ENCODE measurements around the gene EBLN2. TPM values are rescaled to one million over a fixed set of nuclear protein-coding genes. Genes with fewer than 3 reads are reported as not detected.

The EBLN2 gene
- polyA plus RNA-seq, 3 donors = 0.27 to 4.6 (median 0.40) TPM

DNA sequence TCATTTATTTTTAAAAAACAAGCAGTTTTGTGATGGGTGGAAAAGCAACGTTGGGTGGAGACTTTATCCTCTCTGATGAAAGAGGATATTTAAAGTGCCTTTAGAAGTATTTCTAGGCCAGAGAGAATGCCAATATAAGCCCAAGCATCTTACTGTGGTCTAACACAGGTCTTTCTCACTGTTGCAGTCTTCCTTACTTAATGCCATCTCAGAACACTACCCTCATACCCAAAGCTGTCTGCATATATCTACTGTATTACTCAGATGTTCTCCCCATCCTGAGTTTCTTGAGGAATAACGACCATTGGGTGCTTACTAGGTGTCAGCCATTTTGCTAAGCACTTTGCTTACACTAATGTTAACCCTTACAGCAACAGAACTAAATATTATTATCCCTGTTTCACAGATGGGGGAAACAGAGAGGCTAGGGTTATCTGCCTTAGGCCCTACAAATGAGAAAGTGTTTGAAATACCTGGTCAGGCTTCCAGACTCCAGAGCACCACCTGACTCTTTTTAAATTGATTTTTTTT lies 29.8 kb upstream of the EBLN2 start:
- WGBS (ENCODE audit: insufficient coverage) = no CpG with 5 or more reads among the region's 2 CpGs
- Mint-ChIP-seq H3K4me1 (peaks cover 38% of the 10 kb centered on the region), H3K4me3 (no peak overlapping the region), H3K36me3 (peaks cover 8 to 25% of the 10 kb centered on the region in 2 donors), H3K27me3 (ENCODE audit: low read depth in 3 of 3) (peaks cover 0 to 2% (median 0%) of the 10 kb centered on the region in 3 donors), H3K9me3 (peaks cover 0 to 1% (median 0%) of the 10 kb centered on the region in 7 donors), H3K27ac (no peak overlapping the region)
- Histone ChIP-seq H3K4me3 (replicated peaks in 1 of 3; ENCODE audit: low read depth in 2 of 3, low read length in 3 of 3) (no peak overlapping the region), H3K9me3 (replicated peaks in 1 of 2; ENCODE audit: control insufficient read depth in 1 of 2, insufficient read depth in 1 of 2, low read length in 2 of 2) (no peaks in the 10 kb centered on the region), H2AFZ (ENCODE audit: insufficient read depth, low read depth, low read length, poor library complexity, severe bottlenecking) (no peak overlapping the region), H3K27me3 (ENCODE audit: control insufficient read depth in 2 of 2, insufficient read depth in 2 of 2, low read length in 2 of 2) (no peaks in the 10 kb centered on the region), H3K36me3 (replicated peaks in 1 of 2; ENCODE audit: control insufficient read depth in 1 of 2, insufficient read depth in 2 of 2, low read length in 2 of 2) (peaks cover 0 to 9% of the 10 kb centered on the region in 2 donors), H3K9ac (ENCODE audit: insufficient read depth, low read length, poor library complexity, severe bottlenecking) (no peak overlapping the region), H3K27ac (ENCODE audit: low read depth in 1 of 2, low read length in 2 of 2) (peak overlapping the region in 1 of 2 donors; percentile 50), H4K20me1 (ENCODE audit: insufficient read depth, low read length) (peaks cover 100% of the 10 kb centered on the region), H3K4me1 (ENCODE audit: control insufficient read depth in 1 of 2, insufficient read depth in 2 of 2, low read length in 2 of 2) (peaks cover 0 to 5% of the 10 kb centered on the region in 2 donors), H3K79me2 (ENCODE audit: insufficient read depth, low read length) (peaks cover 100% of the 10 kb centered on the region), H3K4me2 (replicated peaks; ENCODE audit: extremely low read depth, low read length, poor library complexity, severe bottlenecking) (no peak overlapping the region)
- no peak for TF ChIP-seq CTCF (IDR thresholded peaks at IDR 0.05)
- no peak for DNase-seq
- intact Hi-C loops (cut with micrococcal nuclease) = no loop called here

DNA sequence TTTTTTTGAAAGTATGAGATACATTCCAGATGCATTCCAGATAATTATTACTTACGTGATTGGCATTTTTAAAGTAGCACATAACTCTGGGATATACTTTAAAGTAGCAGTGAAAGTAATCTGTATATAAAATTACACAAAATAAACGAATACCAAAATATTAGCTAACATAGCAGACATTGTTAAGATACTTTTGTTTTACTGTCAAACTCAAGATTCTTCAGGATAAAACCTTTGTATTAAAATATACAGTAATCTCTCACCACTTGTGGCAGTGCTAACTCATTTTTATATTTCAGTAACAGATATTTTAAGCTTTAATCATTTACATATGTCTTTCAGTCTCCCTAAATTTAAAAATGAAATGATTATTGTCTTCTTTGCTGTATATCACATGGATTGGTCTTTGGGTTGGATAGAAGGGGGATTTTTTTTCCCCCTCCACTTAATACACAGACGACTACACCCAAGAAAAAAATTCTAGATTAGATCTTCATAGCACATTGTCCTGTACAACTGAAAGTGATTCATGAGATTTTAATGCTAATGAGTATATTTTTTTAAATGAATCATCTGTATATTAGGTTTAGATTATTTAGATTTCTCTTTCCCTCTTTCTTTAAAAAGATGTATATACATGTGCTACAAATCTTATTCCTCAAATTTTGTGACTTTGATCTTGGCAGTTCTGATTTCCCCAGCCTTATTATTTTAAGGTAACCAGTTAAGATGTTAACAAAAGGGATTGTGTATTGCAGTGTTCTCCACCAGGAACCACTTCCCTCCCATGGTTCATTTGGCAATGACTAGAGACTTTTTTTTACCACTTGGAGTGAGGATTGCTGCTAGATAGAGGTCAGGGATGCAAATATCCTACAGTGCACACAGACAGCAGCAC lies 24.5 kb upstream of the EBLN2 start:
- Histone ChIP-seq H3K27me3 (ENCODE audit: control insufficient read depth in 2 of 2, insufficient read depth in 2 of 2, low read length in 2 of 2) (no peaks in the 10 kb centered on the region), H3K9ac (ENCODE audit: insufficient read depth, low read length, poor library complexity, severe bottlenecking) (no peak overlapping the region), H3K27ac (ENCODE audit: low read depth in 1 of 2, low read length in 2 of 2) (peak overlapping the region in 1 of 2 donors; percentile 57), H3K79me2 (ENCODE audit: insufficient read depth, low read length) (peaks cover 100% of the 10 kb centered on the region), H3K36me3 (replicated peaks in 1 of 2; ENCODE audit: control insufficient read depth in 1 of 2, insufficient read depth in 2 of 2, low read length in 2 of 2) (no peaks in the 10 kb centered on the region), H2AFZ (ENCODE audit: insufficient read depth, low read depth, low read length, poor library complexity, severe bottlenecking) (no peak overlapping the region), H4K20me1 (ENCODE audit: insufficient read depth, low read length) (peaks cover 100% of the 10 kb centered on the region), H3K4me1 (ENCODE audit: control insufficient read depth in 1 of 2, insufficient read depth in 2 of 2, low read length in 2 of 2) (peaks cover 0 to 5% of the 10 kb centered on the region in 2 donors), H3K4me2 (replicated peaks; ENCODE audit: extremely low read depth, low read length, poor library complexity, severe bottlenecking) (no peak overlapping the region), H3K4me3 (replicated peaks in 1 of 3; ENCODE audit: low read depth in 2 of 3, low read length in 3 of 3) (no peak overlapping the region), H3K9me3 (replicated peaks in 1 of 2; ENCODE audit: control insufficient read depth in 1 of 2, insufficient read depth in 1 of 2, low read length in 2 of 2) (no peaks in the 10 kb centered on the region)
- WGBS (ENCODE audit: insufficient coverage) = no CpG with 5 or more reads among the region's 3 CpGs
- Mint-ChIP-seq H3K36me3 (peaks cover 8% of the 10 kb centered on the region in 2 donors), H3K4me1 (peaks cover 40% of the 10 kb centered on the region), H3K27ac (peak overlapping the region in 2 of 7 donors; percentile 38 to 72), H3K27me3 (ENCODE audit: low read depth in 3 of 3) (no peaks in the 10 kb centered on the region), H3K9me3 (no peaks in the 10 kb centered on the region), H3K4me3 (no peak overlapping the region)
- intact Hi-C loops (cut with micrococcal nuclease) = no loop called here
- no peak for TF ChIP-seq CTCF (IDR thresholded peaks at IDR 0.05)
- no peak for DNase-seq

All from CD14-positive monocyte (primary cell).